GM12878 (cell line): ENCODE data around the gene DCUN1D5. TPM values are rescaled to one million over a fixed set of nuclear protein-coding genes. Genes with fewer than 3 reads are reported as not detected.

ENCODE experiments used
- ATF7 ChIP-seq: fragments of 450-650 bp; IDR thresholded peaks from 2 replicates; pipeline ENCODE4 v1.6.1; 2016; ENCODE audit warnings: low read depth, mild to moderate bottlenecking
- BMI1 ChIP-seq: fragments of 450-650 bp; IDR thresholded peaks from 2 replicates; pipeline ENCODE4 v1.6.1; 2016; ENCODE audit warnings: mild to moderate bottlenecking, moderate library complexity, borderline replicate concordance
- CREB1 ChIP-seq: IDR thresholded peaks from 2 replicates; pipeline ENCODE4 v1.6.1; 2012; ENCODE audit warnings: low read depth, mild to moderate bottlenecking, inconsistent platforms
- DPF2 ChIP-seq: fragments of 450-650 bp; IDR thresholded peaks from 2 replicates; pipeline ENCODE4 v1.6.1; 2017; ENCODE audit warnings: mild to moderate bottlenecking
- E2F8 ChIP-seq: fragments of 450-650 bp; IDR thresholded peaks from 2 replicates; pipeline ENCODE4 v1.6.1; 2018; ENCODE audit warnings: mild to moderate bottlenecking, low read depth, moderate library complexity; ENCODE audit not compliant: partially characterized antibody
- E4F1 ChIP-seq: fragments of 450-650 bp; IDR thresholded peaks from 2 replicates; pipeline ENCODE4 v1.6.1; 2018; ENCODE audit warnings: borderline replicate concordance, mild to moderate bottlenecking; ENCODE audit not compliant: partially characterized antibody
- GATAD2B ChIP-seq: fragments of 450-650 bp; conservative IDR thresholded peaks from 2 replicates; pipeline ENCODE4 v1.6.1; 2017; ENCODE audit warnings: low read depth, mild to moderate bottlenecking, moderate library complexity
- HSF1 ChIP-seq: fragments of 150-350 bp; IDR thresholded peaks from 2 replicates; pipeline ENCODE4 v1.6.1; 2014; ENCODE audit warnings: mild to moderate bottlenecking, low read depth, low read length
- IKZF1 ChIP-seq: fragments of 450-650 bp; conservative IDR thresholded peaks from 2 replicates; pipeline ENCODE4 v1.6.1; 2017; ENCODE audit warnings: antibody characterized with exemption, mild to moderate bottlenecking
- JUND ChIP-seq: IDR thresholded peaks from 2 replicates; pipeline ENCODE4 v1.6.1; 2012; ENCODE audit warnings: low read depth, mild to moderate bottlenecking, low read length, improper control_type of control experiment, moderate library complexity
- KLF5 ChIP-seq: fragments of 450-650 bp; IDR thresholded peaks from 2 replicates; pipeline ENCODE4 v1.6.1; 2014; ENCODE audit warnings: mild to moderate bottlenecking; ENCODE audit not compliant: partially characterized antibody
- MEF2A ChIP-seq: IDR thresholded peaks from 2 replicates; pipeline ENCODE4 v1.6.1; 2011; ENCODE audit warnings: low read depth, mild to moderate bottlenecking, low read length, moderate library complexity; ENCODE audit not compliant: insufficient read depth
- NKRF ChIP-seq: fragments of 450-650 bp; conservative IDR thresholded peaks from 2 replicates; pipeline ENCODE4 v1.6.1; 2017; ENCODE audit warnings: mild to moderate bottlenecking, moderate library complexity
- NR2C2 ChIP-seq: IDR thresholded peaks from 2 replicates; pipeline ENCODE4 v1.6.1; 2011; ENCODE audit warnings: borderline replicate concordance, low read depth; ENCODE audit not compliant: control insufficient read depth, insufficient read length
- PBX3 ChIP-seq: IDR thresholded peaks from 2 replicates; pipeline ENCODE4 v1.6.1; 2011; ENCODE audit warnings: mild to moderate bottlenecking, low read depth, low read length, moderate library complexity; ENCODE audit not compliant: insufficient replicate concordance
- RBBP5 ChIP-seq: fragments of 200-600 bp; sonication (generic); conservative IDR thresholded peaks from 2 replicates; pipeline ENCODE4 v1.6.1; 2016
- SP1 ChIP-seq: IDR thresholded peaks from one replicate; pipeline ENCODE4 v1.6.1; 2011; ENCODE audit warnings: low read depth, low read length
- TAF1 ChIP-seq: IDR thresholded peaks from 2 replicates; pipeline ENCODE4 v1.6.1; 2011; ENCODE audit warnings: mild to moderate bottlenecking, low read depth, low read length, borderline replicate concordance
- TARDBP ChIP-seq: IDR thresholded peaks from 2 replicates; pipeline ENCODE4 v1.6.1; 2016; ENCODE audit warnings: borderline replicate concordance
- ZNF24 ChIP-seq: fragments of 450-650 bp; IDR thresholded peaks from 2 replicates; pipeline ENCODE4 v1.6.1; 2017; ENCODE audit warnings: antibody characterized with exemption, mild to moderate bottlenecking
- polyA plus RNA-seq, 11 experiments: library from polyadenylated mRNA; depleted of rRNA in 4 of 11; unstranded in 6 of 11; stranded (reverse) in 5 of 11; fragments of >200 nt; fragmentation: Nextera tagmentation in 4 of 11; fragmentation: Illumina TruSeq in 1 of 11; extraction: Ambion mirVana in 4 of 11; extraction: Trizol in 1 of 11; gene quantifications; 1 replicate in 1 of 11; 2 replicates in 10 of 11; pipeline versions ENCODE4 v1.2.1 to v1.2.3, GENCODE V29; 2011 to 2016; ENCODE audit warnings: inconsistent platforms in 2 of 11, missing spikeins in 2 of 11, low read depth in 1 of 11
- total RNA-seq, 4 experiments: library from RNA; depleted of rRNA in 3 of 4; stranded (reverse); fragments of >200 nt in 3 of 4; fragmentation: Illumina TruSeq in 1 of 4; extraction: Trizol in 1 of 4; gene quantifications; 2 replicates each; pipeline versions ENCODE4 v1.2.1 to v1.2.3, GENCODE V29; 2013 to 2021

Gene DCUN1D5
- total and polyA plus RNA-seq, 10 of the 15 experiments (the other 5 are each of a cell fraction or from before 2014, with no cell fraction given) = 20.4 to 87.0 (median 60.6) TPM

- TF ChIP-seq TAF1 (no peak), MEF2A (no peak), JUND (no peak), NKRF (no peak), DPF2 (peak; percentile 51; the same call in 1 of the 2 replicates), E2F8 (no peak), E4F1 (no peak), ATF7 (no peak), CREB1 (peak; percentile 34; the same call in 1 of the 2 replicates), GATAD2B (no peak), IKZF1 (peak; percentile 57), PBX3 (no peak), RBBP5 (no peak), TARDBP (no peak), SP1 (peak; percentile 52), BMI1 (peak; percentile 98), NR2C2 (peak; percentile 75), ZNF24 (no peak), KLF5 (no peak), HSF1 (no peak)
Observed at GRCh38 chr11:103108933-103109817, 17.2 kb upstream of the DCUN1D5 start, which contains the start of gene DYNC2H1 (continued).
